Activated CD4-positive, CD25-positive, alpha-beta regulatory T cell (primary cell): ENCODE measurements around the gene MAX.
"Not testable (repeated sequence)": the region's sequence is repeated elsewhere in the genome, so short reads cannot be mapped to it uniquely, and the experiment has no call there.

Experiments
- DNase-seq, 4 experiments: peaks; one replicate each; lab custom pipeline; 2025; lab: John Stamatoyannopoulos, UW

The MAX gene

DNA sequence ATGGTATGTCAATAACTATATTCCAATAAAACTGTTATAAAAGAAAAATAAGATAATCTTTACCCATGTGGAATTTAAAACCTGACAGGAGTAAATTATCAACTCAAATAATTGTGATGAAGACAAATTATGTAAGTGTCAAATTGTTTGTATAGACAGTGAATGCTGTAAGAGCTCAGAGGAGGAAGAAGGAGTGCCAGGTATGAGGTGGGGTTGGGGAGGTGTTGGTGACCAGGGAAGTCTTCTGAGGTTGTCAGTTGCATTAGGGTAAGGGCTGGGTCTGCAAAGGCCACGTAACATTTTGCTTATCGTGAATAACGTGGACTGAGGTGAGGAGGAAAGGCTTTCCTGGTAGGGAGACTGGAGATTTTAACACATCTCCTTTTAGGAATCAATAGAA lies 2.5 kb upstream of the MAX start:
- DNase-seq = no peak

DNA sequence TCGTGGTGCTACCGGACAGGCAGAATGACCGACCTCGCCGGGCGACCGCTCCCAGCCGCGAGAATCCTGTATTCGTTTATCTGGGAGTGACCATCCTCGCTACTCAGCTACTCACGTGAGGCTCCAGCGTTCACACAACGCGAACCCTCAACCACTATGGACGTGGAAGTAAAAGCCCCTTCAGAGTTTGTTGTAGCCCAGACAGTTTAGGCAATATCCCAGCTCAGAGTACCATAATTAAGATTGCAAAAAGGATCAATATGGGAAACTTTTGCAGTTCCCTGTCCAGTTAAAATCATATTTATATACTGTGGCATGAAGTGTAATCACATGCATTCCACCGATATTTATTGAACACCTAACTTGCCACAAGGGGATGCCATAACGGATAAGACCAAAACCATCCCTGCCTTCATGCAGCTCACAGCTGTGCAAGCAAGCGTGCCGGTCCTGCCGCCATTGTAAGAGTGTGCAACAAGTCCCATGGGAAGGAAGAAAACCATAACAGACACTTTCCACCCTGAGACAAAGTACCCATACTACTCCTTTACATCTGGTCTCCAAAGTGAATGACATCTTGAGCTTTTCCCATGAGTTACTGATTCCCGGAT lies 938 bp upstream of the MAX start:
- no peak for DNase-seq

GRCh38 chr14:65101631-65102440 lies 481 bp downstream of the MAX start:
- DNase-seq = peak in 2 of 4 experiments; percentile 13 to 49

DNA sequence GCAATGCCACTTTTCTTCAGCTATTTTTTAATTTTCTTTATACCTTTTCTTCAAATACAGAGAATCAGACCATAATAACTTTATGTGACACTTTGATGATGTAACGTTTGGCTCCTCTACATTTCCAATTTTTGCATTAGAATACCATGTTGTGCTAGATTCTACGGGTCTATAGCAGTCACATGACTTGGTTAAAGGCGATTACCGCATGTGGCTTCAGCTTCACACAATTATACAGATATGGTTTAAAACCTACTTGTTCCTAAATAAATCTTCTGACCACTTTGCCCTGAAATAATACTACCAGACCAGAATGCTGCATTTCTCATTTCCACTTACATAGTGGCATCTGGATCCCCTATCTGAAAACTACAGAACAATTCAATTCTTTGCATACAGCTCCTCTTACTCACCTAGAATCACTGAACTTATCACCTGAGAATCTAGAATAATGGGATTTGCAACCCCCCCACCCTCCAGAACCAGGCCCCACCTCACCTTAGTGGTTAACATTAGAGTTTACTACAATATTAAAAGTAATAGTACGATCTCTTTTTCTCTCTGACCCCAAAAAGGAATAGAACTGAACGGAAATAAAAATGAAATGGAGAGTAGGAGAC lies 1.3 kb downstream of the MAX start:
- DNase-seq = no peak

DNA sequence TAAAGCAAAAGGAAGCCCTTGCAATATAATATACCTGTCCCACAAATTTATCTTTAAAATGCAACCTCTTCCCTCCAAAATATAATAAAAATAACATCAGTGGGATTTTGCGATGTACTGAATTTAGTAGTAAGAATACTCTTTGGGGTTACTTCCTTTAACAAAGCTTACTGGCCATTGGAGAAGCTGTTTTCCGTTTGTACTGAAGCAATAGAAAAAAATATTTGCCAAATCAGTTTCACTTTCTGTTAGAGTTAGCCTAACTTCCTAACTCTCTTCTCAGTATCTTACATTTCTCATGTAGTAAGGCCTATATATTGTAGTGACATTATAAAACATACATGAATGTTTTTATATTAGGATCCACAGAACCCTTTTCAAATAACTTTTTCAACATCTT lies 3.7 kb downstream of the MAX start:
- DNase-seq = no peak

DNA sequence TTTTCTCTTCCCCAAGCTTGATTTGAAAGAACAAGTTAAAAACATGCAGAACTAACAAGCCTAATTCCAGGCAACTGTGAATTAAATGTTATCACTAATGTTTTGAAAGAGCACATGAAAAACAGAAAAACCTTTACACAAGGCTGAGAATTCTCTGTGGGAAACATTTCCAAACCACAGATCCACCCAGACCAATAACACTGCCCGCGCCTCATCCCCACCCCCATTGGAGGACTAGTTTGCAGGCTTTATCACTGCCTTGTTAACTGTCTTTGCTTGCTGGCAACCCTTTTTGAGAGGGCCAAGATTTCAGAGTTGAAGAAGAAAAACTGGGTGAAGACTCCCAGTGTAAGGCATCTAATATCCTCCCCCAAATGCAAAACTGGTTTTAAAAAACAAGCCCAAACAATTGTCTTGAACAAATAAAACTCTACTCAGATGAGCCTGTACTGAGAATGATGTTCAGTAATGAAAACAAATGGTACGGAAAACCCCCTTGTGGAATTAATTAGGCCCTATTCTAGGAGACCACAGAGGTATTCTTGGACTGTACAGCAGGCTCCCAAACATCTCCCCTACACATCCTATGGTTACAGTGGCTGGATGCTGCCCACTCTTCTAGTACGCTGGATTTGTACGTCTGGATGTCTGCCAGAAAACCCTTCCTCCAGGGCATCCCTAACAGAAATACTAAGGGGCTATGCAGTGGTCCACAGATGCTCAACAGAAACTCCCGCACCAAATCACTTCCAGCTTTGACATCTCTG lies 5.8 kb downstream of the MAX start:
- DNase-seq = no peak

- no peak for DNase-seq
Observed at GRCh38 chr14:65095633-65096205, 6.6 kb downstream of the MAX start.

GRCh38 chr14:65092349-65092748 lies 10.0 kb downstream of the MAX start:
- DNase-seq = no peak

DNA sequence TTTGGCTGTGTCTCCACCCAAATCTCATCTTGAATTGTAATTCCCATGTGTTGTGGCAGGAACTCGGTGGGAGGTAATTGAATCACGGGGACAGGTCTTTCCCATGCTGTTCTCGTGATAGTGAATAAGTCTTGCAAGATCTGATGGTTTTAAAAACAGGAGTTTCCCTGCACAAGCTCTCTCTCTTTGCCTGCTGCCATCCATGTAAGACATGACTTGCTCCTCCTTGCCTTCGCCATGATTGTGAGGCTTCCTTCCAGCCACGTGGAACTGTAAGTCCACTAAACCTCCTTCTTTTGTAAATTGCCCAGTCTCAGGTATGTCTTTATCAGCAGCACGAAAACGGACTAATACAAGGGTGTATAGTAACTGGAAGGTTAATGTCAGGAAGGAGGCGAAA lies 14.5 kb downstream of the MAX start:
- DNase-seq = not testable (repeated sequence)

- DNase-seq = not testable (repeated sequence)
Observed at GRCh38 chr14:65086686-65087085, 15.6 kb downstream of the MAX start.

DNA sequence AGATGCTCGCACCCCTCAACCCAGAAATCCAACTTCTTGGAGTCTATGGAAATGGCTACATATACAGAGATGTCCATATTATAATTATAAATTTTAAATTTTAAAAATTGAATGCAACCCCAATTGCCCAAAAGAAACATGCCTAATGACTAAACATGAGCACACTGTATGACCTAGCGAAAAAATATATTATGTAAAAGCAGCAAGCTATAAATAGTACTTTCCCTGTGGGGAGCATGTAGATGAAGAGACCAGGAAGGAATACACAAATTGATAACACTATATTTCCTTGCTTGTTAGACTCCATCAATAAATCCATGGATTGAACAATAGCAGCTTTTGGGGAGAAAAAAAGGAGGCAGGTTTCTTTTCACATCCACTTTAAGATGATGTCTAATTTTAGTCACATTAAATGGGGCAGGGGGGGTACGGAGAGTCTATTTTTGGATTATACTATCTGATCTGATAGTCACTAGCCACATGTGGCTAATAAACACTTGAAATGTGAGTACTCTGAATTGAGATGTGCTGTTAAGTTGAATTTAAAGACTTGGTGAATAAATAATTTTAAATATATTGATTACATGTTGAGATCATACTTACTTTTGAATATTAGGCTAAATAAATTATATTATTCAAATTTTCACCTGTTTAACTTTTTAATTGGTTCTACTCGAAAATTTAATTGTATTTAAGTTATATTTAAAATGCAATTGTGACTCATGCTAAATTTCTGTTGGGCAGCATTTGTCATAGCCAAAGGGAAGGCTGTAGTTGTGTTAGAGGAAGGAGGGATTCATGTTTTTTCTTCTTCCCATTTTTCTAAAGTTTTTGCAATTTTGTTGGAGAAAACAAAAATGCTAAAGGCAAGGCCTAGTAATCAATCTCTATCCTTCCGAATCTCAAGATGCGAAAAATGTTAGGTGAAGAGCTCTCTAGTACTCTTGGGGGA lies 17.5 kb downstream of the MAX start:
- DNase-seq = no peak

- no peak for DNase-seq
Observed at GRCh38 chr14:65082930-65083329, 19.4 kb downstream of the MAX start.

DNA sequence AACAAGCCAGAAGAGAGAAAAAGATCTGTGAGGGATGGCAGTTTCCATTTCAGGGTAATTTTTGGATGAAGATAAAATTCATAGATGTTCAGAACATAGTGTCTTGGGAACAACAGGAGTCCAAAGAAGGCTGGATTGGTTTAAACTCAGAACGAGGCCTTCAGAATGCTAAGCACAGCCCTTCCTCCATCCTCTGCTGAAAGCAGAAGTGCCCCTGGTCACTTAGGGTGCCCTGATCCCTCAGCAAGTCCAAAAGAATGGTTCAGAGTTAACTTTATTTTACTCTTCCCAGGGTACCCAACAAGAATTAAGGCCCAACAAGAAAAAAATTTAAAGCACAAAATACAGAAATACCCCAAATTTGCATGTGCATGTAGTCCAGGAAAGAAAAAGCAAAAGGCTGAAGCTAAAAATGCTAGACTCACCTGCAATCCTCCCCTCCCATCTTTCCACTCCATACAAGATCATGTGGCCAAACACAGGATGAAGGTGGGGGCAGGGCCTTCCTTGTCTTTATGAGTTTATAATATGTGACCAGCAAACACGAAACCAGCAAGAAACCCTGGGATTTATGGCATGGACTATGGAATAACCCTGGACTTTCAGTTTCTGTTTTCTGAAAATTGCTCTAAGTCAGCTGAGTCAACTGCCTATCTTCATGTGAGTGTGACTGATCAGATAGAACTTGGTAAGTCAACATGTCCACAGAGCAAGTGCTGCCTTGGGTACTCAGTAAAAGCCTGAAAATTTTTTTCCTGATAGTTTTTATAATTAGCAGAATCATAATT lies 21.2 kb downstream of the MAX start:
- DNase-seq = no peak

DNA sequence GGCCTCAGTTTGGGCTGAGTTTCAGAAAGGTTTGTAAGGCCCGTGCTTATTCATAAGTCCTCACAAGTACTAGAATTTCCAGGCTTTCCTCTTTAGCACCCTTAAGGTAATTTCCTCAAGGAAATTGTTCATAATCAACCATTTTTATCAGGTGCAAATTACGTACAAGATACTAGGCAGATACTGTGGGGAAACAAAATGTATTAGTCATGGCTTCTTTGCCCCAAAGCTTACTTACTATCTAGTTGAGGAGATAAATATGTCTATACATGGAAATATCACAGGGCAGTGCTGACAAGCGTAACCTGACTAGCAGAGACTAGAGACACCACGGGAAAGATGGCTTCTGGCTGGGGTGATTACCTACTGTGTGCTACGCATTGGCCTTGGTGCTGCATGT lies 22.5 kb downstream of the MAX start:
- DNase-seq = no peak

DNA sequence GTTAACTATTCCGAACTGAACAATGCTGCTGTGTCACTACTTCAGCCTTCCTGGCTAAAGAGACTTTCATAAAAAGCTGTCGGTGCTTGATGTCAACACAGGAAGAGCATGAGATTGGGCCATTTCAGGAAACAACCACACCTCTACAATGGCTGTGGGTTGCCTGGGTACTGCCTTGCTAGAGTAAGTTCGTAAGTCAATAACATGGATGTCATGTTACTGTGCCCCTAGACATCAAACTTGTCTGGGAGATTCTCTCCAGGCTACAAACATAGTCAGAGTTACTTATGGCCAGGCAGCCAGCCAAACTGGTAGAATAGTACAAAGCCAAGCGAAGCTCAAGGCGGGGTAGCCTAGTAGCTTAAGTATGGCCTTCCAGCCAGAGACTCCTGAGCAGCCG lies 23.1 kb downstream of the MAX start:
- DNase-seq = no peak

- DNase-seq = no peak
Observed at GRCh38 chr14:65077318-65077717, 25.0 kb downstream of the MAX start.

- DNase-seq = no peak
Observed at GRCh38 chr14:65075628-65076325, 26.5 kb downstream of the MAX start.

DNA sequence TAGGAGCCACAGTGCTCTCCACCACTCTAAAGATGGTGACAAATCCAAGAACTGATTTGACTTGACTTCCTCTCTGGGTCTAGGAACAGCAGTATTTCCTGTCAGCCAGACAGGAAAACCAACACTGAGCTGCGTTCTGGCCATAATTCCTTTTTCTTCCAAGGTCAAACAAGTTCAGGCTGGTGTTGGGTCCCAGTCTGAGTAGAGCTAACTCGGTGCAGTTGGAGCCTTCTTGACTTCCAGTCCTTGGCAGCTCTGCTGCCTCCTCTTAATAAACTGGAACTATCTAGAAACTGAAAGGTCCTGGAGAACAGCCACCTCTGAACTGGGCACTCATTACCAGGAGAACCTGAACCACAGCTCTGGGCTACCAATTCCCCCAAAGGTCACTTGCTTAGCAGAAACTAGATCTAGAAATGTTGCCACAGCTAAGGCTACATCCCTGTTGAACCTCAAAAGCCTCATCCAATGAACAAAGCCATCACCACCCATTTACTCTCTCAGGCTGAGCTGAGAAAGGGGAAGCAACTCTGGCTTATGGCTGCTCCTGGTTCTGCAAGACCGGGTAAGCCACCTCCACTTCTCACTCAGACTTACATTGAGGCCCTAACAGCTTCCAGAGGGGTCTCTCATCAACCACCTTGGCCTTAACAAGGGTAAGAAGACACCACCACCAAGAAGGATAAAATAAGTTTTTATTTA lies 27.7 kb downstream of the MAX start:
- DNase-seq = no peak

DNA sequence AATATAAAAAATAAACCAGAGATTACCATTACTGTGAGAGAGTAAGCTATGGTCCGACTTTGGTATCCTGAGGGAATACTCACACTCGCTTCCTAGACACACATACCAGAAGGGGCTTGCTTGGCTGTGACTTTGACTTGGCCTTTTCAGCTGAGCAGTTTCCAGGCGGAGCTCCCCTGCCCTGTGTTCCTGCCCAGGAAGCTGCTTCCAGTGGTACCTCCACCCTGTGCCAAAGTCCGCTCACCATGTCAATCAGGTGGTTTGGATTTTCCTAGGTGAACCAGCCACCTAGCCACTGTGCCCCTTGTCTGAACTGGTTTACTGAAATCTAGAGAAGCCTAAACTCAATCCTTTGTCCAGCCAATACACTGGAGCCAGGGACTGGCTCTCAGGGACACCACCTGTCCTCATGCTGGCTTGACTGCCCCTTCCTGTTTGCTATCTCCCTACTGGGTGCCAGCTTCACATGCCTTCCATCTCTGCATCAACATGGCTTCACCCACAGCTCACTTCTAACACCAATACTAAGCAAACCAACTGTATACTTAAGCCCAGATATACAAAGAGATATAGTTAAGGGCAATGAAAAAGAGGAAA lies 28.6 kb downstream of the MAX start:
- DNase-seq = no peak
